Activated naive CD8-positive, alpha-beta T cell treated with anti-CD3 and anti-CD28 coated beads, Interleukin-2, amount 10 ng/mL, durations not matched to agents 7 days and 5 days (primary cell): Measurements from ENCODE around the gene ADAMTS20. TPM values are rescaled to one million over a fixed set of nuclear protein-coding genes. Genes with fewer than 3 reads are reported as not detected.
"Not testable (repeated sequence)": the region's sequence is repeated elsewhere in the genome, so short reads cannot be mapped to it uniquely, and the experiment has no call there.

Experiments used
- ATAC-seq: fragments of 150-1000 bp; cut with Tn5 transposase; one replicate; pipeline ENCODE4 v1.10.0; 2021; ENCODE audit warnings: low read depth, moderate library complexity
- POLR2A ChIA-PET: fragments of 350-600 bp; sonication (Branson Sonifier 250); formaldehyde crosslinking; loops from one replicate; lab custom pipeline; 2021; ENCODE audit warnings: antibody characterized with exemption; lab: Charles Lee
- DNase-seq: peaks from one replicate; pipeline ENCODE4 v3.0.0; 2021
- H3K27ac Mint-ChIP-seq: one replicate; pipeline ENCODE4 v1.8.0; 2022; ENCODE audit warnings: mild to moderate bottlenecking, mixed read lengths
- H3K27me3 Mint-ChIP-seq: one replicate; pipeline ENCODE4 v1.8.0; 2022; ENCODE audit warnings: mild to moderate bottlenecking, moderate library complexity, mixed read lengths
- H3K36me3 Mint-ChIP-seq: one replicate; pipeline ENCODE4 v1.8.0; 2021; ENCODE audit warnings: mild to moderate bottlenecking, mixed read lengths
- H3K4me1 Mint-ChIP-seq: one replicate; pipeline ENCODE4 v1.8.0; 2021; ENCODE audit warnings: mixed read lengths
- H3K4me3 Mint-ChIP-seq: one replicate; pipeline ENCODE4 v1.8.0; 2022; ENCODE audit warnings: mild to moderate bottlenecking, moderate library complexity, mixed read lengths
- H3K9me3 Mint-ChIP-seq: one replicate; pipeline ENCODE4 v1.8.0; 2021; ENCODE audit warnings: mixed read lengths
- total RNA-seq, 2 experiments: library from RNA; stranded (reverse); gene quantifications; one replicate each; pipeline ENCODE4 v1.2.3, GENCODE V29; 2021

ADAMTS20 gene
- total RNA-seq, 2 experiments from 2014 or later: not detected

GRCh38 chr12:43370263-43370662 lies 181.7 kb downstream of the ADAMTS20 start:
- no peak for ATAC-seq
- POLR2A ChIA-PET: no interaction called here
- Mint-ChIP-seq H3K4me1 (no peaks in the 10 kb centered on the region), H3K27ac (no peak overlapping the region), H3K27me3 (no peaks in the 10 kb centered on the region), H3K9me3 (no peaks in the 10 kb centered on the region), H3K4me3 (no peak overlapping the region), H3K36me3 (no peaks in the 10 kb centered on the region)
- no peak for DNase-seq

- DNase-seq (no peak), ATAC-seq (no peak)
- POLR2A ChIA-PET: no interaction called here
- H3K9me3 Mint-ChIP-seq: no peaks in the 10 kb centered on the region
- no peak overlapping the region for H3K27ac Mint-ChIP-seq
- no peak overlapping the region for H3K4me3 Mint-ChIP-seq
- no peaks in the 10 kb centered on the region for H3K4me1 Mint-ChIP-seq
- no peaks in the 10 kb centered on the region for H3K27me3 Mint-ChIP-seq
- no peaks in the 10 kb centered on the region for H3K36me3 Mint-ChIP-seq
Observed at GRCh38 chr12:43362910-43363694, 188.9 kb downstream of the ADAMTS20 start.

DNA sequence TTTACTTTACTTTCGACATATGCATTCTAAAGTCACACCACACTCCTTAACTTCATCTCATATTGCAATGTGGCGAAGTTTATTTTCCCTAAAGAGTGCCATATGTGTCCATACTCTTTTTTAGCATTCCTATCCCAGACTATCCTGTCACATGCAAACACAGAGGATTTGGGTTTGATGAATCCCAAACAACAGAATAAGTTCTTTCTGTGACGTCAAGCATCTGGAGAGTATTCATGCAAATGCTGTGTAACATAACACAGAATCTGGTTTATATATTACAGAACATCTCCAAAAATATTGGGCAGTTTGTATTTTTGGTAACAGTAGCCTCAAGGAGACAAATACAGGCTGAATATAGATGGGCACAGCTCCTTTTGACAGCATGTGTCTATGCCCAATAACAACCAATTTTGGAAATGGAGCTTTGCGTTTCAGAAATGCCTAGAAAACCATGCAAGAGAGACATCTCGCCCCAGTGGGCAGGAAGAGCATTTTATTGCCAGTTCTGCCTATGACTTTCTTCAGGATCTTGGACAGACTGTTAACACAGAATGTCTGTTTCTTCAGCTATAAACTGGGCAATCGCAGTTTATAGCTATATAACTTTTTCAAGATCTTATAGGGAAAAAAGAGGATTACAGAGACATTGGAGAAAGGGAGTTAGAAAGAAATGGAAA lies 190.8 kb downstream of the ADAMTS20 start:
- H3K4me3 Mint-ChIP-seq: no peak overlapping the region
- H3K4me1 Mint-ChIP-seq: no peaks in the 10 kb centered on the region
- no peaks in the 10 kb centered on the region for H3K27me3 Mint-ChIP-seq
- no peaks in the 10 kb centered on the region for H3K9me3 Mint-ChIP-seq
- H3K36me3 Mint-ChIP-seq: no peaks in the 10 kb centered on the region
- no peak for DNase-seq
- POLR2A ChIA-PET: interaction anchor here (0.6 kb wide), 1 partner anchor 521 kb away, joined by 3 read pairs; no protein-coding TSS in a partner anchor
- H3K27ac Mint-ChIP-seq: no peak overlapping the region
- ATAC-seq: no peak

- not testable (repeated sequence) for ATAC-seq, H3K4me1 Mint-ChIP-seq
Observed at GRCh38 chr12:43360001-43360400, 192.0 kb downstream of the ADAMTS20 start.

GRCh38 chr12:43357141-43357540 lies 194.9 kb downstream of the ADAMTS20 start:
- Mint-ChIP-seq H3K36me3 (no peaks in the 10 kb centered on the region), H3K9me3 (no peaks in the 10 kb centered on the region), H3K27ac (no peak overlapping the region), H3K27me3 (no peaks in the 10 kb centered on the region), H3K4me1 (no peaks in the 10 kb centered on the region), H3K4me3 (no peak overlapping the region)
- POLR2A ChIA-PET: no interaction called here
- no peak for DNase-seq
- no peak for ATAC-seq

More at GRCh38 chr12:43360001-43360400, 192.0 kb downstream of the ADAMTS20 start:
- DNase-seq, H3K27me3 Mint-ChIP-seq, H3K27ac Mint-ChIP-seq, H3K4me3 Mint-ChIP-seq, H3K36me3 Mint-ChIP-seq, H3K9me3 Mint-ChIP-seq, POLR2A ChIA-PET: not testable (repeated sequence)

DNA sequence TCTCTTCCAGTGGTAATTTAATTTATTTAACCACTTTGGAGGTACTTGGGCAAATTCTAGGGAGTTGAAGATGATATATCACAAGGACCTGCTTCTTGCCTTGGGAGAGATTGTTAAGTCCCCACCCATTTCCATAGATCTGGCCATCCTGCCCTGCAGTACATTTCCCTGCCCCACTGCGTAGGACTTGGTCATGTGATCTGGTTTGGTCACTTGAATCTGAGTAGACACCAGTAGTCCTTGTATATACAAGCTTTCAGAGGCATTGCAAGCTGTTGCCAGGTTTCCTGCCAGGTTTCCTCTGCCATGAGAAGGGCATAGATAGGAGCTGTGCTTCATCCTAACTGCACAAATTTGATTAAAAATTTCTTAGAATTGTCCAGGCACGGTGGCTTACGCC lies 200.0 kb downstream of the ADAMTS20 start:
- peaks cover 2% of the 10 kb centered on the region for H3K4me1 Mint-ChIP-seq
- POLR2A ChIA-PET: no interaction called here
- no peaks in the 10 kb centered on the region for H3K36me3 Mint-ChIP-seq
- DNase-seq (no peak), ATAC-seq (no peak)
- H3K27me3 Mint-ChIP-seq: no peaks in the 10 kb centered on the region
- no peaks in the 10 kb centered on the region for H3K9me3 Mint-ChIP-seq
- H3K27ac Mint-ChIP-seq: no peak overlapping the region
- no peak overlapping the region for H3K4me3 Mint-ChIP-seq

GRCh38 chr12:43349863-43350262 lies 202.1 kb downstream of the ADAMTS20 start:
- H3K4me1 Mint-ChIP-seq: peaks cover 2% of the 10 kb centered on the region
- ATAC-seq (no peak), DNase-seq (no peak)
- H3K27ac Mint-ChIP-seq: no peak overlapping the region
- H3K9me3 Mint-ChIP-seq: no peaks in the 10 kb centered on the region
- H3K36me3 Mint-ChIP-seq: no peaks in the 10 kb centered on the region
- POLR2A ChIA-PET: no interaction called here
- H3K27me3 Mint-ChIP-seq: no peaks in the 10 kb centered on the region
- no peak overlapping the region for H3K4me3 Mint-ChIP-seq

DNA sequence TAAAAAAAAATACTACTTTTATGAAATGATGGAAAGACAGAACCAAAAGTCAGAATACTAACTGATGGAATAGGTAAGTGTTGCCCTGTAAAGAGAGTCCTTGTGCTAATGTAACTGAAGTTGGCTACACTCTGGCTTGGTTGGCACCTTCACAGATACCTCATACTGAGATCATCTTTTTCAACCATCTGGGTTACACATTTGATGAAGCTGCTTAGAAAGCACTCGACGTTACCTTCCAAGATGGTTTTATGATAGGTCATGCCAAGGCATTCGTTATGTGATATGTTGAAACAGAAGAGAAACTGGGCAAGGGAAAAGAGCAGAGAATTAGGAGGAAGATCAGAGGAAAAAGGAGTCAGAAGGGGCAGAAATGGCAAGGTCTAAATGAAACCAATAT lies 203.8 kb downstream of the ADAMTS20 start:
- no peak overlapping the region for H3K4me3 Mint-ChIP-seq
- ATAC-seq (no peak), DNase-seq (no peak)
- peaks cover 2% of the 10 kb centered on the region for H3K4me1 Mint-ChIP-seq
- peaks cover 5% of the 10 kb centered on the region for H3K9me3 Mint-ChIP-seq
- POLR2A ChIA-PET: no interaction called here
- H3K36me3 Mint-ChIP-seq: no peaks in the 10 kb centered on the region
- no peaks in the 10 kb centered on the region for H3K27me3 Mint-ChIP-seq
- H3K27ac Mint-ChIP-seq: no peak overlapping the region

- no peaks in the 10 kb centered on the region for H3K27me3 Mint-ChIP-seq
- H3K4me1 Mint-ChIP-seq: peaks cover 2% of the 10 kb centered on the region
- DNase-seq (no peak), ATAC-seq (no peak)
- peaks cover 6% of the 10 kb centered on the region for H3K9me3 Mint-ChIP-seq
- no peaks in the 10 kb centered on the region for H3K36me3 Mint-ChIP-seq
- no peak overlapping the region for H3K4me3 Mint-ChIP-seq
- POLR2A ChIA-PET: no interaction called here
- H3K27ac Mint-ChIP-seq: no peak overlapping the region
Observed at GRCh38 chr12:43347026-43347425, 205.0 kb downstream of the ADAMTS20 start.

DNA sequence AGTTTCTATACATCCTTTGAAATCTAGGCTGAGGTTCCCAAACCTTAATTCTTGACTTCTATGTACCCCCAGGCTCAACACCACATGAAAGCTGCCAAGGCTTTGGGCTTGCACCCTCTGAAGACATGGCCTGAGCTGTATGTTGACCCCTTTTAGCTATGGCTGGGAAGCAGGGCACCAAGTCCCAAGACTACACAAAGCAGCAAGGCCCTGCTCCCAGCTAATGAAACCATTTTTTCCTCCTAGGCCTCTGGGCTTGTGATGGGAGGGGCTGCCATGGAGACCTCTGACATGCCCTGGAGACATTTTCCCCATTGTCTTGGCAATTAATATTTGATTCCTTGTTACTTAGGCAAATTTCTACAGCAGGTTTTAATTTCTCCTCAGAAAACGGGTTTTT lies 207.0 kb downstream of the ADAMTS20 start:
- no peak overlapping the region for H3K27ac Mint-ChIP-seq
- no peaks in the 10 kb centered on the region for H3K36me3 Mint-ChIP-seq
- ATAC-seq (no peak), DNase-seq (no peak)
- POLR2A ChIA-PET: no interaction called here
- H3K27me3 Mint-ChIP-seq: no peaks in the 10 kb centered on the region
- peaks cover 2% of the 10 kb centered on the region for H3K4me1 Mint-ChIP-seq
- no peak overlapping the region for H3K4me3 Mint-ChIP-seq
- peaks cover 6% of the 10 kb centered on the region for H3K9me3 Mint-ChIP-seq

GRCh38 chr12:43341785-43342313 lies 210.2 kb downstream of the ADAMTS20 start:
- H3K27ac Mint-ChIP-seq, POLR2A ChIA-PET, H3K9me3 Mint-ChIP-seq, H3K4me3 Mint-ChIP-seq, ATAC-seq, H3K27me3 Mint-ChIP-seq, H3K4me1 Mint-ChIP-seq, DNase-seq, H3K36me3 Mint-ChIP-seq: not testable (repeated sequence)

GRCh38 chr12:43338848-43339526 lies 213.0 kb downstream of the ADAMTS20 start:
- no peak overlapping the region for H3K4me3 Mint-ChIP-seq
- POLR2A ChIA-PET: no interaction called here

GRCh38 chr12:43337571-43338444 lies 214.2 kb downstream of the ADAMTS20 start:
- no peak overlapping the region for H3K4me3 Mint-ChIP-seq
- DNase-seq (no peak), ATAC-seq (no peak)
- POLR2A ChIA-PET: no interaction called here
- H3K27me3 Mint-ChIP-seq: no peaks in the 10 kb centered on the region
- no peak overlapping the region for H3K27ac Mint-ChIP-seq
- H3K9me3 Mint-ChIP-seq: no peaks in the 10 kb centered on the region
- H3K4me1 Mint-ChIP-seq: no peaks in the 10 kb centered on the region
- no peaks in the 10 kb centered on the region for H3K36me3 Mint-ChIP-seq

More at GRCh38 chr12:43338848-43339526, 213.0 kb downstream of the ADAMTS20 start:
- DNase-seq: no peak
- Mint-ChIP-seq H3K27me3 (no peaks in the 10 kb centered on the region), H3K27ac (no peak overlapping the region), H3K4me1 (no peaks in the 10 kb centered on the region), H3K36me3 (no peaks in the 10 kb centered on the region), H3K9me3 (peaks cover 4% of the 10 kb centered on the region)
- no peak for ATAC-seq
